Type B pancreatic cell (in vitro differentiated cells): Measurements from ENCODE around the gene CBL. TPM values are rescaled to one million over a fixed set of nuclear protein-coding genes. Genes with fewer than 3 reads are reported as not detected.

Source experiments
- DNase-seq: peaks from one replicate; pipeline ENCODE4 v3.0.0; 2021; ENCODE audit warnings: mixed read lengths; ENCODE audit not compliant: unreplicated experiment; ENCODE audit errors: extremely low spot score
- H3K27ac Mint-ChIP-seq: 2 replicates; pipeline ENCODE4 v1.8.0; 2021; ENCODE audit warnings: mild to moderate bottlenecking, mixed read lengths
- H3K27me3 Mint-ChIP-seq: 2 replicates; pipeline ENCODE4 v1.8.0; 2021; ENCODE audit warnings: mixed read lengths
- H3K36me3 Mint-ChIP-seq: 2 replicates; pipeline ENCODE4 v1.8.0; 2021; ENCODE audit warnings: mixed read lengths
- H3K4me1 Mint-ChIP-seq: one replicate; pipeline ENCODE4 v1.8.0; 2021; ENCODE audit warnings: mixed read lengths; ENCODE audit not compliant: unreplicated experiment
- H3K4me3 Mint-ChIP-seq: 2 replicates; pipeline ENCODE4 v1.8.0; 2021; ENCODE audit warnings: mild to moderate bottlenecking, mixed read lengths
- H3K9me3 Mint-ChIP-seq: 2 replicates; pipeline ENCODE4 v1.8.0; 2021; ENCODE audit warnings: mixed read lengths
- total RNA-seq: library from RNA; stranded (reverse); gene quantifications from 2 replicates; pipeline ENCODE4 v1.2.1, GENCODE V29; 2021; ENCODE audit warnings: low replicate concordance
- TF ChIP-seq, protein P1 (sequence below): fragments of 200-600 bp; sonication (generic); conservative IDR thresholded peaks from 2 replicates; pipeline ENCODE4 v1.5.0; 2021; ENCODE audit warnings: antibody characterized with exemption, mild to moderate bottlenecking

Gene CBL
- total RNA-seq, 1 donor from 2014 or later = 21.1 TPM

DNA sequence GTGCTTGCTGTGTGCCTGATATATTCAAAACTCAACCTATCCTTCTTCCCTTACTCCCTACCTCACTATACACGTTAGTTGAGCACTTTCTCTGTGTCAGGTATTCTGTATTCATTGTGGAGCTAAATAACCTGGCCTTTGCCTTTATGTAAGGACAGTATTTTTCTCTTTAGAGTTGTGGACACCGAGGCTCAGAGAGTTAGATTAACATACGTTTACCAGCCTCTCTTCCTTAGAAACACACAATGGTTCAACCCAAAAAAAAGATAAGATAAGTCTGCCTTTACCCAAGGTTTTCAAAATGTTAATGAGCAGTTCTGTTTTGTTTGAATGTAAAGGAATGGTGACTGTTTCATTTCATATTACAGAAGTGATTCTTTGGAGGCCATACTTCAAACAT is 45.0 kb downstream of the CBL start:
- TF ChIP-seq, protein P1, sequence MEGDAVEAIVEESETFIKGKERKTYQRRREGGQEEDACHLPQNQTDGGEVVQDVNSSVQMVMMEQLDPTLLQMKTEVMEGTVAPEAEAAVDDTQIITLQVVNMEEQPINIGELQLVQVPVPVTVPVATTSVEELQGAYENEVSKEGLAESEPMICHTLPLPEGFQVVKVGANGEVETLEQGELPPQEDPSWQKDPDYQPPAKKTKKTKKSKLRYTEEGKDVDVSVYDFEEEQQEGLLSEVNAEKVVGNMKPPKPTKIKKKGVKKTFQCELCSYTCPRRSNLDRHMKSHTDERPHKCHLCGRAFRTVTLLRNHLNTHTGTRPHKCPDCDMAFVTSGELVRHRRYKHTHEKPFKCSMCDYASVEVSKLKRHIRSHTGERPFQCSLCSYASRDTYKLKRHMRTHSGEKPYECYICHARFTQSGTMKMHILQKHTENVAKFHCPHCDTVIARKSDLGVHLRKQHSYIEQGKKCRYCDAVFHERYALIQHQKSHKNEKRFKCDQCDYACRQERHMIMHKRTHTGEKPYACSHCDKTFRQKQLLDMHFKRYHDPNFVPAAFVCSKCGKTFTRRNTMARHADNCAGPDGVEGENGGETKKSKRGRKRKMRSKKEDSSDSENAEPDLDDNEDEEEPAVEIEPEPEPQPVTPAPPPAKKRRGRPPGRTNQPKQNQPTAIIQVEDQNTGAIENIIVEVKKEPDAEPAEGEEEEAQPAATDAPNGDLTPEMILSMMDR = no peak
- Mint-ChIP-seq H3K9me3 (no peaks in the 10 kb centered on the region), H3K27ac (no peak overlapping the region), H3K4me1 (no peaks in the 10 kb centered on the region), H3K36me3 (peaks cover 8% of the 10 kb centered on the region), H3K27me3 (no peaks in the 10 kb centered on the region), H3K4me3 (no peak overlapping the region)
- no peak for DNase-seq

DNA sequence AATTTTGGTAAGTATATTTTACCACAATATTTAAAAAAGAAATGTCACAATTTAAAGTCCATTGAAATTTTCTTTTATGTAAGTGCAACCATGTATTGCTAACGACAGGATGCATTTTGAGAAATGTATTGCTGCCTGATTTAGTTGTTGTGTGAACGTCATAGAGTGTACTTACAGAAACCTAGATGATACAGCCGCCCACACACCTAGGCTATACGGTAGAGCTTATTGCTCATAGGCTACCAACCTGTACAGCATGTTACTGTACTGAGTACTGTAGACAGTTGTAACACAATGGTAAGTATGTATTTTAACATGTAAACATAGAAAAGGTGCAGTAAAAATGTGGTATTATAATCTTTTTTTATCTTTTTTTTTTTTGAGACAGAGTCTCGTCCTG is 48.1 kb downstream of the CBL start:
- DNase-seq = no peak
- no peaks in the 10 kb centered on the region for H3K4me1 Mint-ChIP-seq
- TF ChIP-seq, protein P1 = no peak
- no peaks in the 10 kb centered on the region for H3K27me3 Mint-ChIP-seq
- H3K36me3 Mint-ChIP-seq = peaks cover 13% of the 10 kb centered on the region
- H3K9me3 Mint-ChIP-seq = no peaks in the 10 kb centered on the region
- no peak overlapping the region for H3K4me3 Mint-ChIP-seq
- no peak overlapping the region for H3K27ac Mint-ChIP-seq

DNA sequence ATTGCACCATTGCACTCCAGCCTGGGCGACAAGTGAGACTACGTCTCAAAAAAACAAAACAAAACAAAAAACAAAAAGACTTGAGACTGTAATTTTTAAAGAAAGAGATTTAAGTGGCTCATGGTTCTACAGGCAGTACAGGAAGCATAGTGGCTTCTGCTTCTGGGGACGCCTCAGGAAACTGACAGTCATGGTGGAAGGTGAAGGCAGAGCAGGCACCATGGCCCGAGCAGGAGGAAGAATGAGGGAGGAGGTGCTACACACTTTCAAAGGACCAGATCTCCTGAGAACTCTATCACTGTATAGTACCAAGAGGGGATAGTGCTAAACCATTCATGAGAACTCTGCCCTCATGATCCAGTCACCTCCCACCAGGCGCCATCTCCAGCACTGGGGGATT is 52.0 kb downstream of the CBL start:
- TF ChIP-seq, protein P1 = no peak
- no peak for DNase-seq
- H3K27ac Mint-ChIP-seq = no peak overlapping the region
- no peaks in the 10 kb centered on the region for H3K27me3 Mint-ChIP-seq
- H3K4me1 Mint-ChIP-seq = no peaks in the 10 kb centered on the region
- no peaks in the 10 kb centered on the region for H3K9me3 Mint-ChIP-seq
- no peak overlapping the region for H3K4me3 Mint-ChIP-seq
- H3K36me3 Mint-ChIP-seq = peaks cover 5% of the 10 kb centered on the region

DNA sequence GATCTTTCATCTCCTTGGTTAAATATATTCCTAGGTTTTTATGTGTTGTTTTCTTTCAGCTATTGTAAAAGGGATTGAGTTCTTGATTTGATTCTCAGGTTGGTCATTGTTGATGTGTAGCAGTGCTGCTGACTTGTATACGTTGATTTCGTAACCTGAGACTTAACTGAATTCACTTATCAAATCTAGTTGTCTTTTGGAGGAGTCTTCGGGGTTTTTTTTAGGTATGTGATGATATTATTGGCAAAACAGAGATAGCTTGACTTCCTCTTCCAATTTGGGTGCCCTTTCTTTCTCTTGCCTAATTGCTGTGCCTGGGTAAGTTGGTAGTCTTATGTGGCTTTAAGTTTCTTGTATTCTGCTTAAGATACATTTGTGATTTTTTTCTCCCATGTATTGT is 52.8 kb downstream of the CBL start:
- H3K4me1 Mint-ChIP-seq = no peaks in the 10 kb centered on the region
- H3K27me3 Mint-ChIP-seq = no peaks in the 10 kb centered on the region
- H3K9me3 Mint-ChIP-seq = no peaks in the 10 kb centered on the region
- no peak overlapping the region for H3K27ac Mint-ChIP-seq
- TF ChIP-seq, protein P1 = no peak
- H3K4me3 Mint-ChIP-seq = no peak overlapping the region
- no peak for DNase-seq
- peaks cover 5% of the 10 kb centered on the region for H3K36me3 Mint-ChIP-seq

DNA sequence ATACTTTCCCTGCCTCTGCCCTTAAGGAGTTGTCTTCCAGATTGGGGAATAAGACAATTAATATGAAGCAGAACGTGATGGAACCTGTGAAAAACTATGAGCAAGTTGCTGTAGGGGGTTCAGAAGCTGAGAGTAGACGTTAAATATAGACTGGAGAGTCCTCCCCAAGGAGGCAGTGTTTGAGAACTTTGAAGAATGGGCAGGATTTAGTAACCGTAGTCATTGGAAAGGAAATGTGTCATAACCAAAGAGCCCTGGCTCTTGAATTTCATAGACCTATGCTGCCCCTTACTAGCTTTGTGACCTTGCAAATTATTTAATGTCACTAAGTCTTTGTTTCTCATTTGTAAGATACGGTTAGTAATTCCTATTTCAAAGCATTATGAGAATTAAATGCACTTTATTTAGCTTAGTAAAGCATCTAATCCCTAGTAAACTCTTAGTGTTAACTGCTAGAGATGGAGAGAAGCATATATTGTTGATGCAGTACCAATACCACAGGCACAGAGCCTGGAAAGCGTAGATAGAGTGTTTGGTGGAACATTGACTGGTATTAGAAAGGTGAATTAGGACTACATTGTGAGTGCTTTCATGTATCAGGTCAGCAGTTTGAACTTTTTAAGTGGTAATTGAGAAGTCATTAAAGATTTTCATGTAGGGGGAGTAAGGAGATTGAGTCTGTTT is 56.7 kb downstream of the CBL start:
- no peak for DNase-seq
- TF ChIP-seq, protein P1 = no peak
- no peaks in the 10 kb centered on the region for H3K27me3 Mint-ChIP-seq
- H3K4me3 Mint-ChIP-seq = no peak overlapping the region
- no peaks in the 10 kb centered on the region for H3K4me1 Mint-ChIP-seq
- H3K36me3 Mint-ChIP-seq = no peaks in the 10 kb centered on the region
- H3K27ac Mint-ChIP-seq = no peak overlapping the region
- no peaks in the 10 kb centered on the region for H3K9me3 Mint-ChIP-seq
